ENCODE results near the gene PIK3AP1.
"Not testable (repeated sequence)": the region's sequence is repeated elsewhere in the genome, so short reads cannot be mapped to it uniquely, and the experiment has no call there.

PIK3AP1 gene

GRCh38 chr10:96548589-96548988 lies 171.7 kb downstream of the PIK3AP1 start:
- no peaks in the 10 kb centered on the region for H3K9me3 ChIP-seq
- H3K27ac ChIP-seq, result no peak overlapping the region
- H3K4me3 ChIP-seq (ENCODE audit: low read depth in 1 of 2, low read length in 1 of 2), result no peak overlapping the region
- peaks cover 75% of the 10 kb centered on the region for H3K36me3 ChIP-seq
- TF ChIP-seq CTCF (IDR thresholded peaks at IDR 0.05), result no peak
- H3K4me1 ChIP-seq (ENCODE audit: control insufficient read depth in 1 of 2, insufficient read depth in 1 of 2, low read depth in 1 of 2, low read length in 1 of 2), result no peaks in the 10 kb centered on the region
- no peaks in the 10 kb centered on the region for H3K27me3 ChIP-seq

- not testable (repeated sequence) for H3K4me1 ChIP-seq (ENCODE audit: control insufficient read depth in 1 of 2, insufficient read depth in 1 of 2, low read depth in 1 of 2, low read length in 1 of 2); H3K9me3 ChIP-seq; H3K27me3 ChIP-seq; H3K4me3 ChIP-seq (ENCODE audit: low read depth in 1 of 2, low read length in 1 of 2); H3K27ac ChIP-seq
- peaks cover 62% of the 10 kb centered on the region for H3K36me3 ChIP-seq
Observed at GRCh38 chr10:96545558-96545957, 174.8 kb downstream of the PIK3AP1 start.

Measured in neutrophil (primary cell).